Activated naive CD4-positive, alpha-beta T cell treated with anti-CD3 and anti-CD28 coated beads, Interleukin-2, amount 50 U/mL, for 24 hours (primary cell): ENCODE data around the gene ARFGAP1.

Source experiments
- H3K27ac Mint-ChIP-seq: one replicate; pipeline ENCODE4 v1.8.0; 2021; ENCODE audit warnings: mild to moderate bottlenecking, mixed read lengths
- H3K27me3 Mint-ChIP-seq: one replicate; pipeline ENCODE4 v1.8.0; 2021; ENCODE audit warnings: mixed read lengths
- H3K36me3 Mint-ChIP-seq: one replicate; pipeline ENCODE4 v1.8.0; 2021; ENCODE audit warnings: mixed read lengths
- H3K4me1 Mint-ChIP-seq: one replicate; pipeline ENCODE4 v1.8.0; 2021; ENCODE audit warnings: mixed read lengths
- H3K4me3 Mint-ChIP-seq: one replicate; pipeline ENCODE4 v1.8.0; 2021; ENCODE audit warnings: mild to moderate bottlenecking, mixed read lengths
- H3K9me3 Mint-ChIP-seq: one replicate; pipeline ENCODE4 v1.8.0; 2021; ENCODE audit warnings: mixed read lengths

The ARFGAP1 gene

DNA sequence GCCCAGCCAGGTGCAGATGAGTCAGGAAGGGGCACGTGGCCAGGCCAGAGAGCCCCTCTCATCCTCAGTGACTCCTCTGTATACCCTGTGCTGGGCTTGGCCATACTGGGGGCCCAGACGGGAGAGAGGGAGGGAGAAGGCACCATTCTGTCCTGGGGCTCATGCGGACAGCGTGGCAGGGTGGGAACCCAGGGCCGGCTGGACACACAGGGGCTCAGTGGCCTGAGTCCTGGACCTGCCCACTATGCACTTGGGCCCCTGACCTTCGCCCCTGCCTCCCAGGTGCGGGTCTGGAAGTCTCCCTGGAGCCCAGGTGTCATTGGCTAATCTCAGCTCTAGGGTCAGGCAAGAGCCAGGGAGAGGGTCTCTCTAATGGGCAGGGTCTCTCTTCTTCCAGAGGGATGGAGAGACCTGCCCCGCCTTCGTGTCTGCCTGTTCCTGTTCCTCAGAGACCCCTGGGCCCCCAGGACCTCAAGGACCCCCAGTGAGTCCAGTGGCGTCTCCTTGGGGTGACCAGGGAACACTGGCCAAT is 48.1 kb downstream of the ARFGAP1 start:
- Mint-ChIP-seq H3K4me3 (no peak overlapping the region), H3K36me3 (no peaks in the 10 kb centered on the region), H3K9me3 (no peaks in the 10 kb centered on the region), H3K27me3 (no peaks in the 10 kb centered on the region), H3K4me1 (no peaks in the 10 kb centered on the region), H3K27ac (no peak overlapping the region)

DNA sequence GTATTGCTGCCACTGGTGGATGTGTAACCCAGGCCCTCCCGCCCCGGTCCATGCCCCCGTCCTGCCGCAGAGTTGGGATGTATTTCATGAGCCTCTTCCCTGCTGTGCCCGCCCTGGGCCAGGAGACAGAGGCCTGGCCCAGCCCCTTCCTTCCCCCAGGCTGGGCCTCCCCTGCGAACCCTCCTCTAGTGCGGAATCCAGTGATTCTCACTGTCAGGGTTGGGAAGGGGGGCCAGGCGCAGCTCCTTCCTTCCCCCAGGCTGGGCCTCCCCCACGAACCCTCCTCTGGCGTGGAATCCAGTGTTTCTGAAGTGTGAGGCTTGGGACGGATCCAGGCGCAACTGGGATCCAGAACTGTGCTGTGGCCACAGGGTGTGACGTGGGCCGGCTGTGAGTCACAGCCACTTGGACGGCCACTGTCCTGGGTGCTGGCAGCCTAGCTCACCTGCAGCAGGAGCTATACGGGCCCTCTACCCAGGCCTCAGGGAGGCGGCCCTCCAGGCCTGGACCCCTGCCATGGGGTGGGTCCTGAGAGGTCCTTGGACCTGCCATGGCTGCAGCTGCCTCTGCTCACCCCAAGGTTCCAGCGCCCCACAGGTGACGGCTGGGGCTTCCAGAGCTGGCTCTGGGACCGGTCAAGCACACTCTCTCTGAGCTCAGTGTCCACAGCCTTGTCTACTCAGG is 48.7 kb downstream of the ARFGAP1 start:
- no peaks in the 10 kb centered on the region for H3K27me3 Mint-ChIP-seq

DNA sequence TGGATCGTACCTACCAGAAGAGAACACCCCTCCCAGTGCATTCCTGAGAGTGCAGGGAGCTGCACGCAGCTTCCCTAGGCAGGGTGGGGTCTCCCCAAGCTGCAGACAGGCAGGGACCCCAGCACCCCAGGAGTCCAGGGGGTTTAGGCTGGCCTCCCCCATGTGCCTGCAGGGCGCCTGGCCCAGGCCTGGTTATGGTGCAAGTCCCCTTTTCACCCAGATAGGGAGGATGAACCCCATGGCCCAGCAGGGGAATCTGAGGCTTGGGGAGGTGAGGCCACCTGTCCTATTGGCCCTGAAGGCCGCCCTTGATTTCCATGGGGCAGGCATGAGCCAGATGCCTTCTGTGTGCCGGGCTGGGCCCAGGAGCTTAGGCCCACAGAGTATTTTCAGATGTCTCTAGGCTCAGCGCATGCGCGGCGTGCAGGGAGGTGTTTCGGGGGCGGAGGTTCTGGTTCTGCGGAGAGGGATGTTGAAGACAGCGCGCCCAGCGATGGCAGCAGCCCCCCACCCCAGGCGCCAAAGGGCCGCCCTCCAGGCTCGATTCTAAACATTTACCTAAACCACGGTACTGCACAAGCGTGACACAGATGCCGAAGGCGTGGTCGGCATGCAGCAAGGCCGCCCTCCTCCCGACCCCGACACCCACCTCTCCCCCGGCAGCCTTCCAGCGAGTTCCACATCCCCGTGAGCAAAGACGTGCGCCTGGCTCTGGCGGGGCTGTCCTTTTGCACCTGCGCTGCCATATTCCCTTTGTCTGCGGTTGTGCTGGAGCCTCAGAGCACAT is 49.7 kb downstream of the ARFGAP1 start:
- Mint-ChIP-seq H3K4me1 (peaks cover 3% of the 10 kb centered on the region), H3K27me3 (no peaks in the 10 kb centered on the region), H3K27ac (no peak overlapping the region), H3K4me3 (no peak overlapping the region), H3K36me3 (no peaks in the 10 kb centered on the region), H3K9me3 (no peaks in the 10 kb centered on the region)

More for the DNA sequence above, 48.7 kb downstream of the ARFGAP1 start:
- no peak overlapping the region for H3K4me3 Mint-ChIP-seq
- no peaks in the 10 kb centered on the region for H3K36me3 Mint-ChIP-seq
- no peaks in the 10 kb centered on the region for H3K9me3 Mint-ChIP-seq
- peaks cover 2% of the 10 kb centered on the region for H3K4me1 Mint-ChIP-seq
- H3K27ac Mint-ChIP-seq: no peak overlapping the region

DNA sequence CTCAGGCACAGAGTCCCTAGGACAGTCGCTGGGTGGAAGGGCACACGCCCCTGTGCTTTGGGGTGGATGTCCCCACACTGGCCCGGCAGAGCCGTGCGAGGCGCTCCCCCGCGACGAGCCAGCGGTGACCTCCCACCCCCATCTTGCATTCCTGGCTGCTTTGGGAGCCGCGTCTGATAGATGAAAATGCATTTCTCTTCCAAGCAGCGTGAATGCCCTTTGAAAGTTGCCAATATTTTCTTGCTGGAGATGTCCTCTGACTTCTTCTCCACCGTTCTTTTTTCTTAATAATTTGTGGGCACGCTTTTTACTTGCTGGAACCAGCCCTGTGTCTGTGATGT is 50.3 kb downstream of the ARFGAP1 start:
- H3K27me3 Mint-ChIP-seq: no peaks in the 10 kb centered on the region
- H3K4me1 Mint-ChIP-seq: peaks cover 3% of the 10 kb centered on the region
- H3K9me3 Mint-ChIP-seq: no peaks in the 10 kb centered on the region
- no peak overlapping the region for H3K4me3 Mint-ChIP-seq
- H3K36me3 Mint-ChIP-seq: no peaks in the 10 kb centered on the region
- H3K27ac Mint-ChIP-seq: no peak overlapping the region

DNA sequence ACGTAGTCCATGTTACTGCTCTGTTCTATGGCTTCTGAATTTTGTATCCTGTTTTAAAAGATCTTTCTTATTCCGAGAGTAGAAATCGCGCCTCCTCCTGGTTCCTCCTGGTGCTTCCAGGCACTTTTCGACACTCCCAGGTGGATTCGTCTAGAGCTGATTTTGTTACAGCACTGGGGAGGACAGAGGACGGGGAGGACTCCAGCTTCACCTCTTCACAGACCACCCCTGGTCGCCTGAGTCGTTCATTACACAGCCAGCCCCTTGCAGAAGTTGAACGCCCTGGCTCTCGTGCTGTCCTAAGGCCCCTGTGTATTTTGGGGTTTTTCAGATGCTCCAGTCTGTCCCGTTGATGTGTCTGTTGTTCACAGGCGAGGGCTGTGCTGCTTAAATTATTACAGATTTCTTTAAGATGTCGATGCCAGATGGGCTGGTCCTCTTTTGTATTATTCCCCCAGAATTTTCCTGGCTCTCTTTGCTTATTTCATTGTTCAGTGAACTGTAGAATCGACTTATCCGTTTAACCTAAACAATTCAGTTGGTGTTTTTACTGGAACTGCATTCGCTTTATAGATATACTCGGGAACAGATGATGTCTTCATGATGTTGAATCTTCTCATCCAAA is 50.9 kb downstream of the ARFGAP1 start:
- no peaks in the 10 kb centered on the region for H3K9me3 Mint-ChIP-seq
- no peak overlapping the region for H3K4me3 Mint-ChIP-seq
- H3K36me3 Mint-ChIP-seq: no peaks in the 10 kb centered on the region
- H3K27ac Mint-ChIP-seq: no peak overlapping the region
- no peaks in the 10 kb centered on the region for H3K27me3 Mint-ChIP-seq
- H3K4me1 Mint-ChIP-seq: peaks cover 3% of the 10 kb centered on the region

DNA sequence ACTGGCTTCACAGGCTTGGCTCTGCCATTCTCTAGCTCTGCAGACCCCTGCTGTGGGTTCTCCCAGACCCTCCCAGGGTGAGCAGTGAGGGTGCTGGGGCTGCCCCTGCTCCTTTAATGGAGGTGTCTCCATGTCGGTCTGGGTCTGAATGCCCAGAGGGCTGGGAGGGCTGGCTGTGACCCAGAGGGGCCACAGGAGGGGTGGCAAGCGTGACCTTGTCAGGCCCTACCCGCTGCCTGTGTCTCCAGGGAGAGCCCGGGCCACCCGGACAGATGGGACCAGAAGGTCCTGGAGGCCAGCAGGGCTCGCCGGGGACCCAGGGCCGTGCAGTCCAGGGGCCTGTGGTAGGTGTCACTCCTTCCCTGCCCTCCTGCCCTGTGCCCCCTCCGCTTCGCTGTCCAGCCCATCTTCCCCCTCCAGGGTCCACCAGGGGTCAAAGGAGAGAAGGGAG is 52.4 kb downstream of the ARFGAP1 start:
- Mint-ChIP-seq H3K27me3 (no peaks in the 10 kb centered on the region), H3K36me3 (no peaks in the 10 kb centered on the region), H3K27ac (no peak overlapping the region), H3K4me1 (peaks cover 3% of the 10 kb centered on the region), H3K4me3 (no peak overlapping the region), H3K9me3 (no peaks in the 10 kb centered on the region)

DNA sequence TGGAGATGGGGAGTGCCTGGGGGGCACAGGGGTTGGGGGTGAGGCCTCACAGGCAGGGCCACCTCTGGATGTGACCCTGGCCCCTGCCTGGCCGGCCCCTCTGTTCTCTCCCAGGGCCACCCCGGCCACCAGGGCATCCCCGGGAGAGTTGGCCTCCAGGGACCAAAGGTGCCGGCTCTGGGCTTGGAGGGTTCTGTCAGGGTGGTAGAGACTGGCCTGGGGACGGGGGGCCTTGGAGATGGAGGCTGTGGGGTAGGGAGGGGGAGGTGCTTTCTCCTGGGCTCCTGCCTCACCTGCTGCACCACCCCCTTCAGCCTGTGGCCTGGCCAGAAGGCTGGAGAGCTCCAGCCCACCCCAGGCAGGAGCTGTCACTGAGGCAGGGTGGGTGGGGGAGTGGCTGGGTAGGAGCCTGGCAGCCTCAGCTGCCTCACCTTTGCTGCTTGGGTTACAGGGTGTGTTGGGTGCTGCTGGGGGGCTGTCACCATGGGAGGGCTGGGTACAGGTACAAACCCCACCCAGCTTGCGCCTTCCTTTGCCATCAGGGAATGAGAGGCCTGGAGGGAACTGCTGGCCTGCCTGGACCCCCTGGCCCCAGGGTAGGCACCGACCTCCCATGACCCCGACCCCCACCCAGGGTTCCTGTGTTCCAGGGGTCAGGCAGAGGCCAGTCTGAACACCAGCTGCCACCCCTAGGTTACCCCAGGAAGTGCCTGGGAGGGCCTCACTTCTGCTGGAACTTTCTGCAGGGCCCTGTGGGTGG is 53.1 kb downstream of the ARFGAP1 start:
- Mint-ChIP-seq H3K36me3 (no peaks in the 10 kb centered on the region), H3K27ac (no peak overlapping the region)

DNA sequence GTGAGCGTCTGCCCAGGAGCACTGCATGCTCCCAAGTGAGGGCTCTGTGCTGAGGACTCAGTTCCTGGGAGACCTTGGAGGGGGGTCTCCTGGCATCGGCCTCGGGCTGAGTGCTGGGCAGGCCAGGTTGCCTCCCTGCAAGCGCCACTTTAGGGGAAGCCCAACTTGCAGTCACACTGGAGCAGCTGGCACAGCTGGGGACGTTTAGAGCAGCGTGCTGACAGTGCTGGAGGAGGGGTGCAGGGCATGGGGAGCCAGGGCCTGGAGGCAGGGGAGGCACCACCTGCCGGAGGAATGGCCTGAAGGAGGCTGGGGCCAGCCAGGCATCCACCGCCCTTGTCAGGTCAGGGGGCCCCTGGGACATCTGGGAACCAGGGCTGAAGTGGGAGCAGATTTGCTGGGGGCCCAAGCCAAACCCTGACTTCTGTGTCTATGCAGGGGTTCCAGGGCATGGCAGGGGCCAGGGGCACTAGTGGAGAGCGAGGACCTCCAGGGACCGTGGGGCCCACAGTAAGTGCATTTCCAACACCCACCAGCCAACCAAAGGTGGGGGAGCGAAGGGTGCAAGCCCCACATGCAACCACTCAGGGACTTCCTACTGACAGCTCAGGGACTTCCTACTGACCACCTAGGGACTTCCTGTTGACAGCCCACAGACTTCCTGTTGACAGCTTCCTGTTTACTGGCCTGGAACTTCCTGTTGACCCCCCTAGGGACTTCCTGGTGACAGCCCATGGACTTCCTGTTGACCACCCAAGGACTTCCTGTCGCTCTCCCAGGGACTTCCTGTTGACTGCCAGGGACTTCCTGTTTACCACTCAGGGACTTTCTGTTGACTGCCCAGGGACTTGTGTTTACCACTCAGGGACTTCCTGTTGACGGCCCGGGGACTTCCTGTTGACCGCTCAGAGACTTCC is 54.0 kb downstream of the ARFGAP1 start:
- Mint-ChIP-seq H3K4me3 (no peak overlapping the region), H3K9me3 (no peaks in the 10 kb centered on the region), H3K4me1 (peaks cover 3% of the 10 kb centered on the region), H3K27ac (no peak overlapping the region), H3K36me3 (no peaks in the 10 kb centered on the region), H3K27me3 (no peaks in the 10 kb centered on the region)

More for the DNA sequence above, 53.1 kb downstream of the ARFGAP1 start:
- Mint-ChIP-seq H3K4me3 (no peak overlapping the region), H3K9me3 (no peaks in the 10 kb centered on the region), H3K4me1 (peaks cover 3% of the 10 kb centered on the region), H3K27me3 (no peaks in the 10 kb centered on the region)

DNA sequence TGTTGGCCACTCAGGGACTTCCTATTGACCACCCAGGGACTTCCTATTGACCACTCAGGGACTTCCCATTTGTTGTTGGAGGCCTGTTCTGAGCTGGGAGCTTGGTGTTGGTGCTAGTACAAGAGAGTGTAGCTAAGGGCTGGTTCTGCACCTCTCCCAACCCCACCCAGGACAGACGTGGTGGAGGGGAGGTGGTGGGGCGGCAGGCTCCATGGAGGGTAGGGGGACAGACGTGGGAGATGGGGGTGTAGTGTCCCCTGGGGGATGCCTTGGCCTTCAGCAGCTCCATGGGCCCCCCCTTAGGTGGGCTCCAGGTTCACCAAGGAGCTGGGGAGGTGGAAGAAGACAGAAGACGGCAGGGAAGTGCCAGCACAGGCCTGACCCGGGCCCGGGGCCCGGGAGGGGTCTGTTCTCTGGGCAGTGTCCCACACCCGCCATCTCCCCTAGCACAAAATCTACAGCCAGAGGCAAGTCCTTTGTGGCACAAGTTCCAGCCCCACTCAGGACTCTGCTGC is 54.7 kb downstream of the ARFGAP1 start:
- Mint-ChIP-seq H3K27me3 (peaks cover 2% of the 10 kb centered on the region), H3K9me3 (no peaks in the 10 kb centered on the region), H3K27ac (peak overlapping the region; percentile 43), H3K36me3 (no peaks in the 10 kb centered on the region), H3K4me1 (peaks cover 3% of the 10 kb centered on the region), H3K4me3 (no peak overlapping the region)

DNA sequence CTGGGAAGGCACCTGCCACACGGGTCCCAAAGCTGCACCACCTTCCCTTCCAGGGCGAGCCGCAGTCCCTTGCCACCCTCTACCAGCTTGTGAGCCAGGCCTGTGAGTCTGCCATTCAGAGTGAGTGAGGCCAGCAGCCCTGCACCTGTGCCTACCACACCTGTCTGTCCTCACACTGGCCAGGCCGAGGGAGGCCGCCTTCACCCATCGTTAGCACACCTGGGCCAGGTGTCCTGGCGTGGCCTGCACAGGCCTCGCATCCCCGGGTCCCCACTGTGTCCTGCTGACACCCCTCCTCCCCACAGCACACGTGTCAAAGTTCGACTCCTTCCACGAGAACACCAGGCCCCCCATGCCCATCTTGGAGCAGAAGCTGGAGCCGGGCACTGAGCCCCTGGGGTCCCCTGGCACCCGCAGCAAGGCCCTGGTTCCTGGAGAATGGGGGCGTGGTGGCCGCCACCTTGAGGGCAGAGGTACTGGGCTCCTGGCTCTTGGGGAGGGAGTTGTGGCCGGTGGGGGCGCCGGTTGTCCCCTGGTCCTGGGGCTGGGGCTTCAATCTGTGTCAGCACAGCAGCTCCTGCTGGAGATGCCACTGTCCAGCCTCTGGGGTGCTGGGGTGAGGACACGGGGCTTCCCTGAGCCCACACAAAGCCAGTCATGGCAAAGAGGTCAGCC is 55.5 kb downstream of the ARFGAP1 start:
- Mint-ChIP-seq H3K27me3 (peaks cover 2% of the 10 kb centered on the region), H3K36me3 (no peaks in the 10 kb centered on the region), H3K27ac (no peak overlapping the region), H3K4me1 (peaks cover 3% of the 10 kb centered on the region), H3K4me3 (no peak overlapping the region), H3K9me3 (no peaks in the 10 kb centered on the region)

DNA sequence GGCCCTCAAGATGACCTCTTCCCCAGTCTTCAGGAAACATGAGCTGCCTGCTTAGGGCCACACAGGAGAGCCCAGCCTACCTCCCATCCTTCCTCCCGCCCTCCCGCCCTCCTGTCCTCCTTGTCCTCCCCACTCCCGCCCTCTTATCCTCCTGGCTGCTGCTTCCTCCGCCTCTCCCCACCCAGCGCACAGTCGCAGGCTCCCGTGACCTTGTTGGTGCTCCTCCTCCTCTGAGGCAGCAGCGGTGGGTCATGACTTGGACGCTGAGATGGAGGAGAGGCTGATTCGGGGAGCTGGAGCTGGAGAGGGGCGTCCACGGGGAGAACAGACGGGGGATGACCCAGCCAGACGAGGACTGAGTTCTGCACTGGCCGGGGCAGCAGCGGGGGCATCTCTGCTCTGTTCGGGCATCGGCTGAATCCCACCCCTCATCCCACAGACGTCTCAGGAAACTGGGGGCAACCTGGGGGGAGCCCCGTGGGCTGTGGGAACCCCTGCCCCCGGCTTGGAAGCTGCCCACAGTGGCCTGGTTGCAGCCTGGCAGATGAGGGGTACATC is 56.2 kb downstream of the ARFGAP1 start:
- Mint-ChIP-seq H3K27ac (no peak overlapping the region), H3K9me3 (no peaks in the 10 kb centered on the region), H3K4me1 (peaks cover 3% of the 10 kb centered on the region), H3K4me3 (no peak overlapping the region), H3K27me3 (peaks cover 4% of the 10 kb centered on the region), H3K36me3 (no peaks in the 10 kb centered on the region)

DNA sequence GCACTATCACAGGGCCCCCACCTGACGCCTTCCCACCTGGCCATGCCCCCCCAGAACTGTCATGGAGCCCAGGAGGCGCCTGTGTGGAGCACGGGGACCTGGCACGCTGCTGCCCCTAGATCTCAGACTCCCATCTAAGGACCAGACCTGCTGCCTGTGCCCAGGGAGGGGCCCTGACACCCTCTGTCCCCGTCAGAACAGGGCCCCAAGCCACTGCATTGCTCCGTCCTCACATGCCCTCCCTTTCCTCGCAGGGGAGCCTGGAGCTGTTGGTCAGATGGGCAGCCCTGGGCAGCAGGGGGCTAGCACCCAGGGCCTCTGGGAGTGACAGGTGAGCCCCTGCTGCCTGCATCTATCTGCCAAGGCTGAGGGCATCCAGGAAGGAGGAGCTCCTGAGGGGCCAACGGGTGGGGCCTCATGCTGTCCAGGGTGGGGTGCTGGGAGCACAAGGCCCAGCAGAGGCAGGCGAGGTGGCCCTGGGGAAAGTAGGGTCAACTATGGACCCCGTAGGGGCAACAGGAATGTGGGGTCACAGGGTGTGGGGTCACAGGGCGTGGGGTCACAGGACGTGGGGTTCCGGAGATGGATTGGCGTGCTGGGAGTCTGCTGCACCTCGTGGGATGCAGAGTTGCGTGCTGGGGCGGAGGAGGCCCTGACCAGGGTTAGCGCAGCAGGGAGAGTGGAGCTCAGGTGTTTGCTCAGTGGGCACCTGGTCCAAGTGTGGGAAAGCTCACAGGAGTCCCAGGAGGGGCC is 56.9 kb downstream of the ARFGAP1 start:
- no peak overlapping the region for H3K4me3 Mint-ChIP-seq
- no peaks in the 10 kb centered on the region for H3K36me3 Mint-ChIP-seq
- H3K27ac Mint-ChIP-seq: no peak overlapping the region
- H3K9me3 Mint-ChIP-seq: no peaks in the 10 kb centered on the region
- peaks cover 3% of the 10 kb centered on the region for H3K4me1 Mint-ChIP-seq
- peaks cover 7% of the 10 kb centered on the region for H3K27me3 Mint-ChIP-seq

DNA sequence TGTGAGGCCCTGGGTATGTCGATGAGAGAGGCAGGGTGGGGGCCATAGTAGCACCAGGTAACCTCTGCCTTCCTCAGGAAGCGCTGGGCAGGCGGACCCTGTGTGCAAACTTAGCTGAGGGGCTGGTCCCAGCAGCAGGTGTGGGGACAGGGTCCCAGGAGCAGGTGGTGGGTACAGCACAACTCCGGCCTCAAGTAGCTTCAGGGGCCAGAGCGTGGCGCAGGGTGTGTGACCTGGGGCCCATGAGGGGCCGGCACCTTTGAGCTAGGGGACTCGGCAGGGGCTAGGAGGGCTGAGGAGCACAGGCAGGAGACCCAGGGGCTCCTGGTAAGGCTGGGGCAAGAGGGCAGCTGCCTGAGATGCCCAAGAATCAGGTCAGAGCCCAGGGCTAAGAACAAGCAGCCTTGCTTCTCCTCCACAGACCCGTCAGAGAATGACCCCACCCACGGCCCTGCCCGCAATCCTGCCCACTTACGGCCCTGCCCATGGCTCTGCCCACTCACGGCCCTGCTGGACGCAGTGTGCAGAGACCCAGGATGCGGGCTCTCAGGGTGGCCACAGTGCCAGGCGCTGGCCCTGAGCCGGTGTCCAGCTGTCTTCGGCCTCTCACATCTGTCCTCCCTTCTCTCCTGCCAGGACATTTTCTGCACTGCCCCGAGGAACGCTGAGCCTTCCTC is 57.6 kb downstream of the ARFGAP1 start:
- Mint-ChIP-seq H3K36me3 (no peaks in the 10 kb centered on the region), H3K4me3 (no peak overlapping the region), H3K27ac (no peak overlapping the region), H3K4me1 (peaks cover 3% of the 10 kb centered on the region), H3K27me3 (peaks cover 7% of the 10 kb centered on the region), H3K9me3 (no peaks in the 10 kb centered on the region)
